ENCODE results near the gene MAST4. TPM values are rescaled to one million over a fixed set of nuclear protein-coding genes. Genes with fewer than 3 reads are reported as not detected.

Gene MAST4
- total and polyA plus RNA-seq, 4 donors = 17.1 to 34.6 (median 21.0) TPM

GRCh38 chr5:67196537-67197059 lies 600.4 kb downstream of the MAST4 start, which contains the start of gene CD180:
Gene CD180 (minus strand): TSS chr5:67196799. CDS start chr5:67196641, 158 bp downstream.
- Histone ChIP-seq H3K4me1 (ENCODE audit: control insufficient read depth, insufficient read depth, low read length) (peaks cover 16% of the 10 kb centered on the region), H3K9me3 (ENCODE audit: control insufficient read depth, insufficient read depth, low read length) (peaks cover 1% of the 10 kb centered on the region), H3K27ac (ENCODE audit: low read depth, low read length) (peak within 1 kb of the TSS; percentile 33), H3K27me3 (ENCODE audit: control insufficient read depth, insufficient read depth, low read length) (no peaks in the 10 kb centered on the region), H3K4me3 (ENCODE audit: low read depth, low read length) (no peak within 1 kb of the TSS), H3K36me3 (ENCODE audit: control insufficient read depth, insufficient read depth, low read length) (no peaks in the 10 kb centered on the region)
- WGBS (ENCODE audit: insufficient coverage) = 67% methylated on average over 3 of the region's 5 CpGs
- DNase-seq (ENCODE audit: low read depth in 4 of 6, low spot score in 6 of 6) = peak in 4 of 6 donors; percentile 35 to 94 (median 47)

DNA sequence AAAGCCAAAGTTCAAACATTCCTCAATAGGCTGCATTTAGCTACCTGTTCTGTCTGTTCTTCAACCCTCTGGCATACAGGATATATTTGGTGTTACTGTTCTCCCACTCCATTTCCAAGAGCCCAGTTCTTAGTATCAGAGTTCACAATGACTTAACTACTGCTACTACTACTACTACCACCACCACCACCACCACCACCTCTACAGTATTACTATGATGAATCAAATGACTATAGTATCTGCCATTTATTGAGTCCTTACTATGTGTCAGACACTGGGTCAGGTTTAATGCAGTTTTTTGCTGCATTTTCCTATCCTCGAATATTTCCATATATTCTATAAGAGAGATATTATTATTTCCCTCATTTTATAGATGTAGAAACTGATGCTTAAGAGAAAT lies 601.3 kb downstream of the MAST4 start:
- WGBS (ENCODE audit: insufficient coverage) = no CpG with 5 or more reads among the region's 1 CpG
- H3K9me3 ChIP-seq (ENCODE audit: control insufficient read depth, insufficient read depth, low read length) = no peaks in the 10 kb centered on the region
- no peak for DNase-seq (ENCODE audit: low read depth in 4 of 6, low spot score in 6 of 6)
- peaks cover 13% of the 10 kb centered on the region for H3K4me1 ChIP-seq (ENCODE audit: control insufficient read depth, insufficient read depth, low read length)
- no peak overlapping the region for H3K4me3 ChIP-seq (ENCODE audit: low read depth, low read length)
- no peak overlapping the region for H3K27ac ChIP-seq (ENCODE audit: low read depth, low read length)
- no peaks in the 10 kb centered on the region for H3K36me3 ChIP-seq (ENCODE audit: control insufficient read depth, insufficient read depth, low read length)
- H3K27me3 ChIP-seq (ENCODE audit: control insufficient read depth, insufficient read depth, low read length) = no peaks in the 10 kb centered on the region

GRCh38 chr5:67198917-67199316 lies 602.7 kb downstream of the MAST4 start:
- Histone ChIP-seq H3K4me3 (ENCODE audit: low read depth, low read length) (no peak overlapping the region), H3K27ac (ENCODE audit: low read depth, low read length) (no peak overlapping the region), H3K9me3 (ENCODE audit: control insufficient read depth, insufficient read depth, low read length) (no peaks in the 10 kb centered on the region), H3K27me3 (ENCODE audit: control insufficient read depth, insufficient read depth, low read length) (no peaks in the 10 kb centered on the region), H3K4me1 (ENCODE audit: control insufficient read depth, insufficient read depth, low read length) (peaks cover 13% of the 10 kb centered on the region), H3K36me3 (ENCODE audit: control insufficient read depth, insufficient read depth, low read length) (no peaks in the 10 kb centered on the region)
- WGBS (ENCODE audit: insufficient coverage) = 70% methylated on average over 1 of the region's 1 CpG
- DNase-seq (ENCODE audit: low read depth in 4 of 6, low spot score in 6 of 6) = no peak

DNA sequence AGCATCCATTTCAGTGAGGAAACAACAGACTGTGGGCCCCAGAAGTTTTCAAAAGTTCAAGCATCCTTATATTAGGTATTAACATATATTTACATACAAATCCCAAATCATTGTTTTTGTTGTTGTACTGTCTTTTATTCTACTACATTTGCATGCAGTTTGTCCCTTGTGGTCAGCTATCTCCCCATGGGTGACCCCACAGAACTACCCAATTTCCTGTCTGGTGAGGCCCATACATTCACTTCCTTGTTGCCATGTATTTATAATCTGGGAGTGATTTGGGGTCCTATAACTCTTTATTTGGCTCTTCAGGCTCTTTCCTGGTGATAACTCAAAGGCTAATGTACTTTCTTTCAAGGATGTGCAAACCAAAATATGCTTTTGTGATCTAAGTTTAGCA lies 603.7 kb downstream of the MAST4 start:
- no peak overlapping the region for H3K4me3 ChIP-seq (ENCODE audit: low read depth, low read length)
- H3K27ac ChIP-seq (ENCODE audit: low read depth, low read length) = no peak overlapping the region
- H3K4me1 ChIP-seq (ENCODE audit: control insufficient read depth, insufficient read depth, low read length) = peaks cover 13% of the 10 kb centered on the region
- no peaks in the 10 kb centered on the region for H3K9me3 ChIP-seq (ENCODE audit: control insufficient read depth, insufficient read depth, low read length)
- no peaks in the 10 kb centered on the region for H3K36me3 ChIP-seq (ENCODE audit: control insufficient read depth, insufficient read depth, low read length)
- no peak for DNase-seq (ENCODE audit: low read depth in 4 of 6, low spot score in 6 of 6)
- H3K27me3 ChIP-seq (ENCODE audit: control insufficient read depth, insufficient read depth, low read length) = no peaks in the 10 kb centered on the region

DNA sequence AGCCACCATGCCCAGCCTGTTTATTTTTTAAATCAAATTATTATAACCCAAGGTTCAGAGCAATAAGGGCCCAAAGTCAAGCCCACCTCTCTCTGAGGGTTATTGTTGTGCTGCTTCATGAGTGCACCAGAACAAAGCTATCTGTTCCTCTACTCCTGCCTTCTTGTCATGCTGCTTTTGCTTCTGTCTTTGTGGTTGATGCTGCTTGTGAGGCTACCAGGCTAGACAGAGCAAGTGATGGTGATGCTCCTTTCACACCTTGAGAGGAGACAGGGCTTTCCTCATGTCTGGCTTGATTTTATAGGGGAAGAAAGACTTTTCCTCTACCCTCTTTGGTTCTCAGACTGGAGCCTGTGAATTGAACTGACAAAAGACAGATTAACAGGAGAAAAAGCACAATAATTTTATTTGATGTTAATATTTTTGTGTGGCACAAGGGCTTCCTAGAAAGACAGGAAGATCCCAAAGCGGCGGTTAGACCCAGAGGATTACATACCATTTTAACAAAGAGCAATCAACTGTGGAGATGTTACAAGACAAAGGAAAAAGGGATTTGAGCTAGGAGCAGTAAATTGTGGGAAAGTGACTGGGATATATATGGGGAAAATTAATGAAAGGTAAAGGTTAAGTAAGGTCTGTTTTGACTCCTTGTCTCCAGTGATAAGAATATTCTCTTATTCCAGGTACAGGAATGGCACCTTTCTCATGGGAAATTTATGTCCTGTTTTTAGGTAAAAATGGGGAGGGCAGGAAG lies 604.8 kb downstream of the MAST4 start:
- Histone ChIP-seq H3K27ac (ENCODE audit: low read depth, low read length) (no peak overlapping the region), H3K4me1 (ENCODE audit: control insufficient read depth, insufficient read depth, low read length) (peaks cover 7% of the 10 kb centered on the region), H3K4me3 (ENCODE audit: low read depth, low read length) (no peak overlapping the region), H3K27me3 (ENCODE audit: control insufficient read depth, insufficient read depth, low read length) (no peaks in the 10 kb centered on the region), H3K9me3 (ENCODE audit: control insufficient read depth, insufficient read depth, low read length) (no peaks in the 10 kb centered on the region), H3K36me3 (ENCODE audit: control insufficient read depth, insufficient read depth, low read length) (no peaks in the 10 kb centered on the region)
- no peak for DNase-seq (ENCODE audit: low read depth in 4 of 6, low spot score in 6 of 6)
- WGBS (ENCODE audit: insufficient coverage) = no CpG with 5 or more reads among the region's 2 CpGs

DNA sequence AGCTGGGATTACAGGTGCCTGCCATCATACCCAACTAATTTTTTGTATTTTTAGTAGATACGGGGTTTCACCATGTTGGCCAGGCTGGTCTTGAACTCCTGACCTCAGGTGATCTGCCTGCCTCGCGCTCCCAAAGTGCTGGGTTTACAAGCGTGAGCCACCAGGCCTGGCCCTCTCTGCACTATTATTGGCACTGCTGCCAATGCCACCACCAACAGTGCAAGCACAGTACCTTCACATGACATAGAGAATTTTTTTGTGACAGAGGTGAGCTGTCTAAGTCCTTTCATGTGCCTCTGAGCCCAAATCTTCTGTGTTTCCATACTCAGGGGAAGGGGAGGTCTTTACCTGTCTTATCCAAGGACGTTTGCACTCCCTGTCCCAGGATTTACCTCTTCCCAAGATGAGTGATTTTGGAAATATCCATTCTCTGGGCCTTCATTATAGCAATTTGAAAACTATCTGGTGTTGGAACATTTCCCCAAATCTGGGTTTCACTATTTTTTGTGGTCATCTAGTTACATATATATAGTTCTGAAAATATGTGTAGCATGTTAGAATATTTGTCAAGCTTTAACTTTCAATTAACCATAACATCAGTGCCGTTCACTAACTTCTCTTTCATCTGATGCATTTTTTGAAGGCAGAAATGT lies 605.8 kb downstream of the MAST4 start:
- DNase-seq (ENCODE audit: low read depth in 4 of 6, low spot score in 6 of 6) = no peak
- H3K27me3 ChIP-seq (ENCODE audit: control insufficient read depth, insufficient read depth, low read length) = no peaks in the 10 kb centered on the region
- no peaks in the 10 kb centered on the region for H3K9me3 ChIP-seq (ENCODE audit: control insufficient read depth, insufficient read depth, low read length)
- no peak overlapping the region for H3K27ac ChIP-seq (ENCODE audit: low read depth, low read length)
- no peaks in the 10 kb centered on the region for H3K36me3 ChIP-seq (ENCODE audit: control insufficient read depth, insufficient read depth, low read length)
- H3K4me1 ChIP-seq (ENCODE audit: control insufficient read depth, insufficient read depth, low read length) = peaks cover 2% of the 10 kb centered on the region
- 91% methylated on average over 4 of the region's 6 CpGs for WGBS (ENCODE audit: insufficient coverage)
- no peak overlapping the region for H3K4me3 ChIP-seq (ENCODE audit: low read depth, low read length)

- Histone ChIP-seq H3K27ac (ENCODE audit: low read depth, low read length) (no peak overlapping the region), H3K4me1 (ENCODE audit: control insufficient read depth, insufficient read depth, low read length) (no peaks in the 10 kb centered on the region), H3K4me3 (ENCODE audit: low read depth, low read length) (no peak overlapping the region), H3K27me3 (ENCODE audit: control insufficient read depth, insufficient read depth, low read length) (no peaks in the 10 kb centered on the region), H3K9me3 (ENCODE audit: control insufficient read depth, insufficient read depth, low read length) (no peaks in the 10 kb centered on the region), H3K36me3 (ENCODE audit: control insufficient read depth, insufficient read depth, low read length) (no peaks in the 10 kb centered on the region)
- 80% methylated on average over 2 of the region's 4 CpGs for WGBS (ENCODE audit: insufficient coverage)
- DNase-seq (ENCODE audit: low read depth in 4 of 6, low spot score in 6 of 6) = no peak
Observed at GRCh38 chr5:67202828-67203227, 606.6 kb downstream of the MAST4 start.

GRCh38 chr5:67203701-67204074 lies 607.5 kb downstream of the MAST4 start:
- Histone ChIP-seq H3K4me1 (ENCODE audit: control insufficient read depth, insufficient read depth, low read length) (no peaks in the 10 kb centered on the region), H3K27ac (ENCODE audit: low read depth, low read length) (no peak overlapping the region), H3K27me3 (ENCODE audit: control insufficient read depth, insufficient read depth, low read length) (no peaks in the 10 kb centered on the region), H3K9me3 (ENCODE audit: control insufficient read depth, insufficient read depth, low read length) (no peaks in the 10 kb centered on the region), H3K36me3 (ENCODE audit: control insufficient read depth, insufficient read depth, low read length) (no peaks in the 10 kb centered on the region), H3K4me3 (ENCODE audit: low read depth, low read length) (no peak overlapping the region)
- DNase-seq (ENCODE audit: low read depth in 4 of 6, low spot score in 6 of 6) = no peak
- no CpG with 5 or more reads among the region's 2 CpGs for WGBS (ENCODE audit: insufficient coverage)

DNA sequence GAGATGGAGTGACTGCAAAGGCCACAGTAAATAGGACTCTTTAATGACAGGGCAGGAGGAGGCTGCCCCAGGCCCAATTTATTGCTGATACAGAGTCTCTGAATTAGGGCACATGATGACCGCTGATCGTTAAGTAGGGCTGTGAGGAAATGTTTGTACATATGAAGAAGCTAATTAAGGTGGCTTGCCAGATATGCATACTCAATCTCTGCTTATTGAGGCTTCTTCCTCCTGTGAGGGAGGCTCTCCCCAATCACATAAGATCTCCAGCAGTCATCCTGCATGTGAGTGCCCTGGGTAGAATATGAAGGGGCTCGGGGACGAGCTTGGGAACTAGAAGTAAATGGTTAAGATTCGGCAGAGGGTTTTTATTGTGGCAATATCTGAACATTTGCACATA lies 608.6 kb downstream of the MAST4 start:
- peaks cover 4% of the 10 kb centered on the region for H3K4me1 ChIP-seq (ENCODE audit: control insufficient read depth, insufficient read depth, low read length)
- peak in 1 of 6 donors; percentile 56 for DNase-seq (ENCODE audit: low read depth in 4 of 6, low spot score in 6 of 6)
- 20% methylated on average over 1 of the region's 5 CpGs for WGBS (ENCODE audit: insufficient coverage)
- no peaks in the 10 kb centered on the region for H3K9me3 ChIP-seq (ENCODE audit: control insufficient read depth, insufficient read depth, low read length)
- H3K4me3 ChIP-seq (ENCODE audit: low read depth, low read length) = no peak overlapping the region
- H3K36me3 ChIP-seq (ENCODE audit: control insufficient read depth, insufficient read depth, low read length) = no peaks in the 10 kb centered on the region
- no peak overlapping the region for H3K27ac ChIP-seq (ENCODE audit: low read depth, low read length)
- H3K27me3 ChIP-seq (ENCODE audit: control insufficient read depth, insufficient read depth, low read length) = no peaks in the 10 kb centered on the region

- Histone ChIP-seq H3K36me3 (ENCODE audit: control insufficient read depth, insufficient read depth, low read length) (no peaks in the 10 kb centered on the region), H3K9me3 (ENCODE audit: control insufficient read depth, insufficient read depth, low read length) (no peaks in the 10 kb centered on the region), H3K4me3 (ENCODE audit: low read depth, low read length) (no peak overlapping the region), H3K4me1 (ENCODE audit: control insufficient read depth, insufficient read depth, low read length) (peaks cover 4% of the 10 kb centered on the region), H3K27ac (ENCODE audit: low read depth, low read length) (no peak overlapping the region), H3K27me3 (ENCODE audit: control insufficient read depth, insufficient read depth, low read length) (no peaks in the 10 kb centered on the region)
- WGBS (ENCODE audit: insufficient coverage) = 84% methylated on average over 3 of the region's 3 CpGs
- no peak for DNase-seq (ENCODE audit: low read depth in 4 of 6, low spot score in 6 of 6)
Observed at GRCh38 chr5:67205981-67206380, 609.8 kb downstream of the MAST4 start.
